GM12878 (cell line): ENCODE data around the gene VBP1. TPM values are rescaled to one million over a fixed set of nuclear protein-coding genes. Genes with fewer than 3 reads are reported as not detected.

Experiments
- ATAC-seq: fragments of 200-7000 bp; cut with Tn5 transposase; 3 replicates; pipeline ENCODE4 v1.9.1; 2020; ENCODE audit warnings: mild to moderate bottlenecking, moderate library complexity
- BruUV-seq: library from RNA; stranded (reverse); fragments of 400-500 nt; replicated peaks from 2 replicates; lab custom pipeline; 2021; lab: Mats Ljungman, UMichigan
- CTCF ChIA-PET: fragments of 300-600 bp; sonication (Branson Sonifier 250); formaldehyde crosslinking; extraction: SDS; loops from one replicate; lab custom pipeline; 2021; ENCODE audit warnings: inconsistent platforms; lab: Yijun Ruan, JAX
- POLR2A ChIA-PET: fragments of 350-600 bp; formaldehyde crosslinking; extraction: SDS; loops from one replicate; lab custom pipeline; 2021; ENCODE audit warnings: inconsistent platforms; lab: Charles Lee
- RAD21 ChIA-PET: fragments of 300-600 bp; sonication (Branson Sonifier 250); formaldehyde crosslinking; loops from one replicate; lab custom pipeline; 2023; ENCODE audit warnings: antibody characterized with exemption; ENCODE audit not compliant: unreplicated experiment; lab: Charles Lee
- SMC1A ChIA-PET: fragments of 300-600 bp; sonication (Branson Sonifier 250); formaldehyde crosslinking; loops from one replicate; lab custom pipeline; 2023; ENCODE audit not compliant: unreplicated experiment, uncharacterized antibody; lab: Charles Lee
- DNase-seq: peaks from one replicate; pipeline ENCODE4 v3.0.0-alpha.2; 2011; ENCODE audit warnings: low read depth, low spot score
- FAIRE-seq: peaks from 3 replicates; lab custom pipeline; 2011; peaks lifted over from hg19 to GRCh38; lab: Jason Lieb, UNC
- H2AFZ ChIP-seq: 2 replicates; pipeline ENCODE4 v1.6.0; 2011; ENCODE audit warnings: low read depth, low read length, control low read depth; ENCODE audit not compliant: control insufficient read depth
- H3K27ac ChIP-seq: 2 replicates; pipeline ENCODE4 v1.5.1; 2011; ENCODE audit warnings: control low read depth; ENCODE audit not compliant: control insufficient read depth, insufficient read depth
- H3K27me3 ChIP-seq, 2 experiments: replicated peaks in 1 of 2; 2 replicates each; pipeline versions ENCODE4 v1.6.0 to v1.6.1; 2011; ENCODE audit warnings: low read length in 1 of 2; ENCODE audit not compliant: control insufficient read depth in 2 of 2, insufficient read depth in 2 of 2
- H3K36me3 ChIP-seq, 2 experiments: 2 replicates each; pipeline ENCODE4 v1.5.1; 2011; ENCODE audit warnings: low read length in 1 of 2; ENCODE audit not compliant: control insufficient read depth in 2 of 2, insufficient read depth in 2 of 2
- H3K4me1 ChIP-seq: 2 replicates; pipeline ENCODE4 v1.6.1; 2011; ENCODE audit warnings: mild to moderate bottlenecking, low read length, moderate library complexity, mixed read lengths; ENCODE audit not compliant: control insufficient read depth, insufficient read depth
- H3K4me2 ChIP-seq: 2 replicates; pipeline ENCODE4 v1.6.0; 2011; ENCODE audit warnings: control low read depth; ENCODE audit not compliant: control insufficient read depth, insufficient read depth
- H3K4me3 ChIP-seq: fragments of 200-600 bp; sonication (generic); 2 replicates; pipeline ENCODE4 v1.5.1; 2016
- H3K79me2 ChIP-seq: 2 replicates; pipeline ENCODE4 v1.6.0; 2011; ENCODE audit warnings: low read length; ENCODE audit not compliant: control insufficient read depth, insufficient read depth
- H3K9ac ChIP-seq: 2 replicates; pipeline ENCODE4 v1.8.0; 2011; ENCODE audit warnings: low read length, control low read depth, mixed read lengths; ENCODE audit not compliant: control insufficient read depth, insufficient read depth
- H3K9me3 ChIP-seq: replicated peaks from 3 replicates; pipeline ENCODE4 v1.5.1; 2011; ENCODE audit warnings: mild to moderate bottlenecking, low read length; ENCODE audit not compliant: control insufficient read depth, insufficient read depth
- H4K20me1 ChIP-seq: 2 replicates; pipeline ENCODE4 v1.6.0; 2011; ENCODE audit not compliant: control insufficient read depth, insufficient read depth
- ASH2L ChIP-seq: fragments of 300-600, 200-600 bp; sonication (generic); IDR thresholded peaks from 2 replicates; pipeline ENCODE4 v1.6.1; 2017; ENCODE audit warnings: low read depth, mild to moderate bottlenecking, borderline replicate concordance
- BCL3 ChIP-seq: IDR thresholded peaks from 2 replicates; pipeline ENCODE4 v1.6.1; 2011; ENCODE audit warnings: borderline replicate concordance, low read depth, mild to moderate bottlenecking, moderate library complexity, low read length; ENCODE audit not compliant: insufficient read depth, poor library complexity, severe bottlenecking
- CHD2 ChIP-seq: IDR thresholded peaks from 2 replicates; pipeline ENCODE4 v1.6.1; 2011; ENCODE audit warnings: low read depth, low read length, improper control_type of control experiment, borderline replicate concordance
- EED ChIP-seq: sonication (generic); IDR thresholded peaks from 2 replicates; pipeline ENCODE4 v1.6.1; 2016; ENCODE audit warnings: antibody characterized with exemption, low read depth
- EP300 ChIP-seq, 2 experiments: fragments of 150-350 bp in 1 of 2; IDR thresholded peaks; 2 replicates each; pipeline ENCODE4 v1.6.1; 2011 to 2012; ENCODE audit warnings: low read depth in 2 of 2, low read length in 2 of 2, borderline replicate concordance in 1 of 2, improper control_type of control experiment in 1 of 2, inconsistent platforms in 1 of 2; ENCODE audit not compliant: control insufficient read depth in 1 of 2
- FOS ChIP-seq: IDR thresholded peaks from 3 replicates; pipeline ENCODE4 v1.6.1; 2011; ENCODE audit warnings: borderline replicate concordance; ENCODE audit not compliant: insufficient read length; ENCODE audit errors: extremely low read depth
- FOXM1 ChIP-seq: IDR thresholded peaks from 2 replicates; pipeline ENCODE4 v1.6.1; 2012; ENCODE audit warnings: low read depth, mild to moderate bottlenecking, inconsistent platforms, low read length, moderate library complexity
- GABPA ChIP-seq: IDR thresholded peaks from 2 replicates; pipeline ENCODE4 v1.6.1; 2014; ENCODE audit warnings: antibody characterized with exemption, low read depth, mild to moderate bottlenecking, inconsistent platforms
- MLLT1 ChIP-seq: fragments of 450-650 bp; IDR thresholded peaks from 2 replicates; pipeline ENCODE4 v1.6.1; 2016; ENCODE audit warnings: mild to moderate bottlenecking
- MYB ChIP-seq: fragments of 150-350 bp; IDR thresholded peaks from 2 replicates; pipeline ENCODE4 v1.6.1; 2014; ENCODE audit warnings: mild to moderate bottlenecking, low read depth, low read length, borderline replicate concordance
- NFXL1 ChIP-seq: fragments of 450-650 bp; IDR thresholded peaks from 2 replicates; pipeline ENCODE4 v1.6.1; 2017; ENCODE audit warnings: antibody characterized with exemption, mild to moderate bottlenecking, borderline replicate concordance
- SMARCA5 ChIP-seq: fragments of 450-650 bp; IDR thresholded peaks from 2 replicates; pipeline ENCODE4 v1.6.1; 2017; ENCODE audit warnings: mild to moderate bottlenecking
- STAT3 ChIP-seq: IDR thresholded peaks from 2 replicates; pipeline ENCODE4 v1.6.1; 2011; ENCODE audit warnings: low read depth, low read length, improper control_type of control experiment
- ZBTB33 ChIP-seq: fragments of 450-650 bp; IDR thresholded peaks from 2 replicates; pipeline ENCODE4 v1.6.1; 2017; ENCODE audit warnings: mild to moderate bottlenecking
- ZNF274 ChIP-seq: IDR thresholded peaks from one replicate; pipeline ENCODE4 v1.8.0; 2011; ENCODE audit not compliant: insufficient read length, insufficient read depth
- ZNF687 ChIP-seq: fragments of 450-650 bp; IDR thresholded peaks from 2 replicates; pipeline ENCODE4 v1.6.1; 2017; ENCODE audit warnings: mild to moderate bottlenecking, moderate library complexity
- WGBS: methylation state at CpG from one replicate; pipeline ENCODE4 v1.1.6; 2016; ENCODE audit warnings: low lambda C conversion rate; ENCODE audit not compliant: insufficient replicate concordance, insufficient coverage; ENCODE audit errors: missing lambda C conversion rate; 5-methylcytosine and 5-hydroxymethylcytosine counted together
- in situ Hi-C: fragments of 300-500 bp; cut with MboI; formaldehyde crosslinking; loops from 9 replicates; pipeline ENCODE4 v1.14.3; 2018; ENCODE audit warnings: mixed read lengths
- intact Hi-C: fragments of 100-400 bp; cut with micrococcal nuclease; formaldehyde crosslinking; loops from one replicate; pipeline ENCODE4 v1.14.2; 2022; ENCODE audit not compliant: unreplicated experiment
- polyA plus RNA-seq, 11 experiments: library from polyadenylated mRNA; depleted of rRNA in 4 of 11; unstranded in 6 of 11; stranded (reverse) in 5 of 11; fragments of >200 nt; fragmentation: Nextera tagmentation in 4 of 11; fragmentation: Illumina TruSeq in 1 of 11; extraction: Ambion mirVana in 4 of 11; extraction: Trizol in 1 of 11; gene quantifications; 1 replicate in 1 of 11; 2 replicates in 10 of 11; pipeline versions ENCODE4 v1.2.1 to v1.2.3, GENCODE V29; 2011 to 2016; ENCODE audit warnings: inconsistent platforms in 2 of 11, missing spikeins in 2 of 11, low read depth in 1 of 11
- total RNA-seq, 4 experiments: library from RNA; depleted of rRNA in 3 of 4; stranded (reverse); fragments of >200 nt in 3 of 4; fragmentation: Illumina TruSeq in 1 of 4; extraction: Trizol in 1 of 4; gene quantifications; 2 replicates each; pipeline versions ENCODE4 v1.2.1 to v1.2.3, GENCODE V29; 2013 to 2021

VBP1 gene
- total and polyA plus RNA-seq, 10 of the 15 experiments (the other 5 are each of a cell fraction or from before 2014, with no cell fraction given), result 56.4 to 182 (median 102) TPM

- H3K27ac ChIP-seq, result no peak overlapping the region
- H2AFZ ChIP-seq, result no peak overlapping the region
- no TSS peak for BruUV-seq
- in situ Hi-C loops (loop anchor here (5.0 kb wide), 1 partner anchor 49 kb away; the partner anchor contains the start of gene VBP1), intact Hi-C loops (no loop called here)
- DNase-seq (no peak), ATAC-seq (no peak), FAIRE-seq (no peak)
- peaks cover 17% of the 10 kb centered on the region for H3K79me2 ChIP-seq
- H3K4me2 ChIP-seq, result no peak overlapping the region
- POLR2A ChIA-PET, result no interaction called here
- H3K9me3 ChIP-seq, result no peaks in the 10 kb centered on the region
- no peaks in the 10 kb centered on the region for H4K20me1 ChIP-seq
- no peak overlapping the region for H3K4me3 ChIP-seq
- no peaks in the 10 kb centered on the region for H3K36me3 ChIP-seq
- WGBS, result 56% methylated on average over 1 of the region's 1 CpG
- H3K27me3 ChIP-seq, result no peaks in the 10 kb centered on the region
- CTCF ChIA-PET, result no interaction called here
- H3K4me1 ChIP-seq, result no peaks in the 10 kb centered on the region
- RAD21 ChIA-PET, result no interaction called here
- SMC1A ChIA-PET, result no interaction called here
- H3K9ac ChIP-seq, result no peak overlapping the region
- TF ChIP-seq MYB, result no peak
- no peak for TF ChIP-seq ZNF687
- no peak for TF ChIP-seq NFXL1
- TF ChIP-seq ZNF274, result no peak
- TF ChIP-seq STAT3, result no peak
- TF ChIP-seq ASH2L, result no peak
- TF ChIP-seq CHD2, result no peak
- no peak for TF ChIP-seq FOS
- no peak for TF ChIP-seq MLLT1
- TF ChIP-seq BCL3, result no peak
- TF ChIP-seq ZBTB33, result no peak
- TF ChIP-seq SMARCA5, result no peak
- no peak for TF ChIP-seq GABPA
- TF ChIP-seq EP300 (IDR thresholded peaks at IDR 0.05; ENCODE audit: borderline replicate concordance in 1 of 2, control insufficient read depth in 1 of 2, low read depth in 2 of 2, low read length in 2 of 2), result no peak
- TF ChIP-seq EED, result no peak
- TF ChIP-seq FOXM1, result no peak
Measured at GRCh38 chrX:155266439-155266838, 50.2 kb downstream of the VBP1 start.
